Right forelimb (tissue), 1 donor: Measurements from ENCODE around the gene NPAS2.
A peak's percentile ranks its signal among the peaks of the same experiment; 100 is the strongest.

ENCODE experiments used
- DNase-seq: peaks from one replicate; pipeline ENCODE4 v3.0.0-alpha.2; 2018

NPAS2 gene

GRCh38 chr2:100995309-100996075, 175.6 kb downstream of the NPAS2 start:
- DNase-seq, result no peak

DNA sequence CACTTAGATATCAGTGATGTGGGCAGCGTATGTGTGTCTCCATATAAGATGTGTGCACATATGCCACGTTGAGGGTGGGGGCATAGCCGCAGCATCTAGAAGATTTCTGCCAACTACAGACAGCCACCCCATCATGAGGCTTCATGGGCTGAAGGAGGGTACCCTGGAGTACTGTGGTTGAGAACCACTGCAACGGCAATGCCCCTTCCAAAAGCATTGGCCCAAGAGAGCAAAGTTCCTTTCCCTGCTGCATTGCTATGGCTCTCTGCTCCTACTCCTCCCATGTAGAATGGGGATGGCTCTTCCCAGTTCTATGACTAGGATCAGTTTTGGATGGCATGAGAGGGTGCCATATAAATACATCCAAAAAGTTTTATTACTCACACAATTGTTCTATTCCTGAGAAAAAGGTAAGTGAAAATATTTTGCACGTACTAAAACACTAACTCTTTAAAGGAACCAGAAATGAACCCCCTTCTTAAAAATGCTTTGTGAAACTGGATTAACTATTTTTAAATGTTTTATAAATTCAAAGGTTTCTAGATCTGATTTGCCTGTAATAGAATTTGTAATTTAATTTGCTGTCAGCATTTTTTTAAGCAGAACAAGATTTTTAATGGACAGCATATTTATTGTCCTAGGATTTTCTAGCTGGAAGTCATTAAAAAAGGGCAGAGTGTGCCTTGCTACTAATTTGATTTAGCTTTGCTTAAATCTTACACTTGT, 177.7 kb downstream of the NPAS2 start:
- DNase-seq, result no peak

DNA sequence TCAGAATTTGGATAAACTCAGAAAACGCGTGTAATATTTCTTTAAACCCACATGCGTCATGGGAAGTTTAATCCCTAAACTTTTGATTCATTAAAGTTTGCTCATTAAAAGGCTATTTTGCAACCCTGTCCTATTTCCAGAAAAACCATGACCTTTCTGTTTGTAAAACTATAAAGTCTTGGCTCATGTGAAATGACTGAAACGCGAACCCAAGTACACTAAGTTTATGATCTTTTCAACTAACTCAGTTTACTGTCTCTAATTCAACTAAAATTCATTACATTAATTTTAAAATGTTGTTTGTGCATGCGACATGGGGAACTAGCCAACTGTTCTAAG, 178.3 kb downstream of the NPAS2 start:
- DNase-seq, result no peak

DNA sequence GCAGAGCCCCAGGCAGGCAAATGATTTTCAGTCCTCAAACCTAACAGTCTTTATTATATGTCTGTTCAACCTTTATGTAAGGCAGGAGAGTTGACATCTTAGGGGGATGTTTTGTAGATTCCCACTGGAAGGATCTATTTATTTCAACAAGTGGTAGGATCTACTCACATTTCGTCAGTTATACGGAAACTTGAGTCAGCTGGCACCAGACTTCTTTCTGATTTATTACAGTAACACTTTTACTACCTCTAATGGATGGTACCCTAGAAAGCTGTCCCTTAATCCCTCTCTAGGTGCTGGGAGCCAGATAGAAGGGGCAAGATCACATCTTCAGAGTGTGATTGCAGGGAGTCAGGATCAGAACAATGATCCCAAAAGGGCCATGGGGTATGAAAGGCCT, 180.1 kb downstream of the NPAS2 start:
- no peak for DNase-seq

- DNase-seq, result peak; percentile 97
Observed at GRCh38 chr2:101001691-101002561, 182.0 kb downstream of the NPAS2 start, which contains the start of gene RPL31. Gene RPL31 (plus strand): TSS chr2:101002289. CDS start chr2:101002702, 413 bp downstream.

- DNase-seq, result peak; percentile 48
Observed at GRCh38 chr2:101002562-101003277, 182.8 kb downstream of the NPAS2 start.

DNA sequence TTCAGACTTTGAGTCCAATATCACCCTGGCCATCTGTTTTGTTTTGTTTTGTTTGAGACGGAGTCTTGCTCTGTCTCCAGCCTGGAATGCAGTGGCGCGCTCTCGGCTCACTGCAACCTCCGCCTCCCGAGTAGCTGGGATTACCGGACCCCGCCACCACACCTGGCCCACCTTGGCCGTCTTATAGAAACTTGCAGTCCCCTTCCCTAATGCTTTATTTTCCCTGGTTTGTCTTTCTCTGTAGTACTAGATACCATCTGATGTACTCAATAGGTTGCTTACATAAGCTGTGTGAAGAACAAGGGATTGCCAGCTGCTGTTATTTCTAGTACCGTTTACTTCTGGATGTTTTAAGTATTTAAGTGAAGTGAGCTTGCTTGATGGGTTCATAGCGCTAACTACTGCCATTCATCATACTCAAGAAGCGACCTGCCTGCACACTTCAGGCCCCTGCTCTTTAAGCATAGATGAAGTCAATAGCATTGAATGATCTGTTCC, 183.4 kb downstream of the NPAS2 start:
- no peak for DNase-seq

GRCh38 chr2:101004620-101005325, 184.8 kb downstream of the NPAS2 start:
- no peak for DNase-seq

GRCh38 chr2:101006065-101006715, 186.3 kb downstream of the NPAS2 start:
- no peak for DNase-seq

GRCh38 chr2:101007415-101008345, 187.7 kb downstream of the NPAS2 start:
- no peak for DNase-seq

GRCh38 chr2:101011152-101011551, 191.2 kb downstream of the NPAS2 start:
- no peak for DNase-seq

DNA sequence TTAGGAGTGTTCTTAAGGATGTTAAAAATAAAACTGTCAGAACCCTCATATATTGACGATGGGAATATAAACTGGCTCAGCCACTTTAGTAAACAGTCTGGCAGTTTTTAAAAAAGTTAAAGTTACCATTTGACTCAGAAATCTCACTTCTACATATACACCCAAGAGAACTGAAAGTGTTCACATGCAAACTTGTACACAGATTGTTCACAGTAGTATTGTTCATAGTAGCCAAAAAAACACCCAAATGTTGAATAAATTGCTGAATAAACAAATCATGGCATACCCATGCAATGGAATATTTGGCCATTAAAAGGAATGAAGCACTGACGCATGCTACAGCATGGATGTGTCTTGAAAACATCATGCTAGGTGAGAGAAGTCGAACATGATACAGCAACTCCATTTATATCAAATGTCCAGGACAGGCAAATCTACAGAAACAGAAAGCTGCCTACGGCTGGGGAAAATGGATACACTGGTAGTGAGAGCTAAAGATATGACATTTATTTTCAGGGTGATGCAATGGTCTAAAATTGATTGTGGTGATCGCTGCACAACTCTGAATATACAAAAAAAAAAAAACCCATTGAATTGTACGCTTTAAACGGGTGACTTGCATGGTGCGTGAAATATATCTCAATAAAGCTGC, 192.2 kb downstream of the NPAS2 start:
- DNase-seq, result no peak

DNA sequence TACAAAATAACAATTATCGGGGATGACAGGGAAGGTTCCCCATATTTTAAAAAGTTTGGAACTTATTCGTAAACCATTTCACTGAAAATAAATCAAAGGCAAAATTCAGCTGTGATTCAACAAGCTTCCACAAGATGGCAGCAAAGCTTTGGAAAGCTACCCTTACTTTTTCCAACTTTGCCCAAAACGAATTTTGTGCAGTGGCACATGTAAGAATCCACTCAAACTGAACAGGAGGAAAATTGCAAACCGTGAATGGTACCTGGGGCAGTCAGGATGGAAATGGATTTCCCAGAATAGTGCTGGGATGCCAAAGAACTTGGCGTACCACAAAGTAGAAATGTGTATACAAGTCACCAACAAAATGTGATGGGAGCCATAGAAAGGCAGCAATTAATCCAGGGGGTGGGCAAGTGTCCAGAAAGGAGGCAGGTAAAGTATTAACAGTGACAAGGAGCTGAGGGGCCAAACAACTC, 192.8 kb downstream of the NPAS2 start:
- peak; percentile 66 for DNase-seq

DNA sequence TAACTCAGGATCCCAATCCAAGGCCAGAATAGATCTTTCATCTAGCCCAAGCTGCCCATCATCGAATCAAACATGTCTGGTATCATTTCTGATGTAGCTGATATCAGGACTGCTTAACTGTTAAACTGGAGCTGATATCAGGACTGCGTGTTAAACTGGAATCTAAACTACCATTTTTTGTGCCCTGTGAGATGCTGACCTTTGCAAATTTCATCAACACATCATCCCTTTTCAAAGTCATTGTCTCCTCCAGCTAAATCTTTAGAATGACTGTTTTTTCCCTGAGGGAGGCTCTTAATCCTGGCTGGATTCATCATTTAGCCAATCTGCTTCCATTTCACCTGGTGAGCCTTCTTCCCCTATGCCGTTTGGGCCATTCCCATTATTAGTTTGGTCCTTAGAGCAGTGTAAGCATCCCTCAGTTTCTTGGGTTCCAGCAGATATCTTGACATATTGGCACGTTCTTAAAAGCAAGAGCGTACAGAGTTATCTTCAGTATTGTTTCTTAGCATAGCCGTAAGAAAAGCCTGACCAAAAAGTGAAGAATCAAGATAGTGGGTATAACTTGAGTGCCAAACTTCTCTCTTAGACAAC, 194.4 kb downstream of the NPAS2 start:
- DNase-seq, result no peak

- no peak for DNase-seq
Observed at GRCh38 chr2:101017371-101017770, 197.4 kb downstream of the NPAS2 start.

DNA sequence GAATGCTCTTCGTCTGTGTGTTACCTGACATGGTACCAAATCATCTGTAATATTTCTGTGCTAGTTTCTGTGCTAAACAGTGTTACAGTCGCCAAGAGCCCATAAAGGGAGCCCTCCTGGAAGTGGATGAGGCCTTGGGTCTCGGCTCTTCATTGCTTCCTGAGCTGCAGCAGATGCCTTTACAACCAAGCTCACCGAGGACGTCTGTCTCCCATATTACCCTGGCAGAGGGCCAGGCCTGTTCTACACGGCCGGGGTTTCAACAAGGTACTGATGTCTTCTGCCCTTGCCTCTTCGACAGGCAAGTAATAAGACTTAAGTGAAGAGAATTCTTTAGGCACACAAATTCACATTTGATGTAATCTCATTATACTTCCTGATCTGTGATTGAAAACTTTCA, 199.0 kb downstream of the NPAS2 start:
- DNase-seq, result no peak

GRCh38 chr2:101022221-101022620, 202.3 kb downstream of the NPAS2 start:
- DNase-seq, result no peak

DNA sequence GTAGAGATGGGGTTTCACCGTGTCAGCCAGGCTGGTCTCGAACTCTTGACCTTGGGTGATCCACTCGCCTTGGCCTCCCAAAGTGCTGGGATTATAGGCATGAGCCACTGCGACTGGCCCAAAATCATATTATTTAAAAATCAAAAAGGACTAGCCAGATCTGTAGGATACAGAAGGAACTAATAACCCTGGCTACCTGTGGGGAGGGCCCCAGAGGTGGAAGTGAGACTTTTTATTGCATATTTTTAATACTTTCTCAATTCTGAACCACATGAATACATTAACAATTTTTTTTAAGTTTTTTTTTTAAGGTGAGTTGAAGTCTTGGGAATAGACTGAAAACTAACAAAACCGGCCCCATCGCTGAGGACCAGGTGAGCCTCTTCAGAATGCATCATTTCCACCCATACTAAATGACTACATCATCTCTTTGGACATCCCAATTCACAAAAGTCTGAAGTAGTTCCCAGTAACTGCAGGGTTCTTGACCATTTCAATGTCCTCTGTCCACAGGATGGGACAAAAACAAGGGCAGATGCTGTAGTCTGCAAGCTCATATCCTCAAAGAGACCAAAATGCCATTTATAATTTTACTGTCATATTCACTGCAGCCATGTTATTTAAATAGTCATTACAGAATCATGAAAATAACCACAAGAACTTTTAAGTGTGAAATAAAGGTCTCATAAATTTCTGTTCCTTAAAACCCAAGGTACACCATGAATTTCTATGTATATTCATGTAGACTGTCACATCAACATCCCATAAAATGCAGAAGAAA, 203.6 kb downstream of the NPAS2 start:
- no peak for DNase-seq
